ENCODE measurements around the gene DUSP7.

DNA sequence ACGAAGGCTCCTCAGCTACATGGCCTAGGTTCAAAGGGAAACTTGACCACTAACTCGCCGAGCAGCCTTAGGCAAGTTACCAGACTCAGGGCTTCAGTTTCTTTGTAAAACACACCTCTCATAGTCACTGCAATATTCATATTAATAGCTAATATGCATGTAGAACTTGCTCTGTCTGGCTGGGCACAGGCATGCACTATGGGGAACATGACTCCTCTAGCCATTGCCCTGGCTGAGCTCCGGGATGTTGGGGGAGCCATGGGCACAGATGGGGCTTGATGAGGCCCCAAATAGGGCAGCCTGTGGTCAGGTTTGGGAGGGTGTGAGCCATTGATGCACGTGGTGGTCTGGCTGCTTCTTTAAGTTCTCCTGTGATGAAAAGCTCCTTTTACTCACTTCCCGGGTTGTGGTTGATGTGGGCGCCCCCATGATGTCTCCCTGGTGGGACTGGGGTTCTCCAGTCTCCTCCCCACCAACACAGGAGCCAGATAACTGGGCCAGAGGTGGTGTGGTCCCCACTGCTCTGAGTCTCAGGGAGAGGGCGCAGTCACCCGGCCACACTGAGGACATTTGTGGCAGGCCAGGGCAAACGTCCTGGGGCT, 29.4 kb upstream of the DUSP7 start:
- TF ChIP-seq EZH2 (IDR thresholded peaks at IDR 0.05; ENCODE audit: insufficient read depth, low read length) = no peak
- TF ChIP-seq, protein P1, sequence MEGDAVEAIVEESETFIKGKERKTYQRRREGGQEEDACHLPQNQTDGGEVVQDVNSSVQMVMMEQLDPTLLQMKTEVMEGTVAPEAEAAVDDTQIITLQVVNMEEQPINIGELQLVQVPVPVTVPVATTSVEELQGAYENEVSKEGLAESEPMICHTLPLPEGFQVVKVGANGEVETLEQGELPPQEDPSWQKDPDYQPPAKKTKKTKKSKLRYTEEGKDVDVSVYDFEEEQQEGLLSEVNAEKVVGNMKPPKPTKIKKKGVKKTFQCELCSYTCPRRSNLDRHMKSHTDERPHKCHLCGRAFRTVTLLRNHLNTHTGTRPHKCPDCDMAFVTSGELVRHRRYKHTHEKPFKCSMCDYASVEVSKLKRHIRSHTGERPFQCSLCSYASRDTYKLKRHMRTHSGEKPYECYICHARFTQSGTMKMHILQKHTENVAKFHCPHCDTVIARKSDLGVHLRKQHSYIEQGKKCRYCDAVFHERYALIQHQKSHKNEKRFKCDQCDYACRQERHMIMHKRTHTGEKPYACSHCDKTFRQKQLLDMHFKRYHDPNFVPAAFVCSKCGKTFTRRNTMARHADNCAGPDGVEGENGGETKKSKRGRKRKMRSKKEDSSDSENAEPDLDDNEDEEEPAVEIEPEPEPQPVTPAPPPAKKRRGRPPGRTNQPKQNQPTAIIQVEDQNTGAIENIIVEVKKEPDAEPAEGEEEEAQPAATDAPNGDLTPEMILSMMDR (IDR thresholded peaks at IDR 0.05; ENCODE audit: insufficient read depth, low read depth, low read length) = no peak
